ENCODE results near the gene CRIP2.

DNA sequence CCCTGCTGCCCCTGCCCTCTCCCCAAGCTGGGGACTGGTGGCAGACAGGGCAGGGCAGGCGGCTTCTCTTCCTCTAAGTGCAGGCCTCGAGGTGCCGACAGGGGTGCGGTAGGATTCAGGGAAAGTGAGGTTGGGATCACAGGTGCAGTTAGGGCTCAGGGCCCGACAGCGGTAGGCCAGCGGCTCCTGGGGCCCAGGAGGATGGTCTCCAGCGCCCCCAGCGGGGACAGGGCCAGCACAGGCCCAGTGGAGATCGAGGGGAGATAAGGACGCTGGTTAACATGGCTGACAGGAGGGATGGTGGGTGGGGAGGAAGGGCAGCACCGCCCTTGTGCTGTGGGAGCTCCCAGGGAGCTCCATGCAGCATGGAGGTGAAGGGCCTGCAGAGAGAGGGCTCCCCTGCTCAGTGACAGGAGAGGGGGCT lies 11.1 kb downstream of the CRIP2 start:
- TF ChIP-seq ZNF274 (IDR thresholded peaks at IDR 0.05; ENCODE audit: low read depth, low read length) (no peak), YY1 (IDR thresholded peaks at IDR 0.05; ENCODE audit: insufficient read depth, insufficient read length) (peak; percentile 61)

All from NT2/D1 (cell line).